Gastrocnemius medialis (tissue), 4 donors: ENCODE results near the gene BAAT. TPM values are rescaled to one million over a fixed set of nuclear protein-coding genes. Genes with fewer than 3 reads are reported as not detected.

Source experiments
- ATAC-seq, 2 donors: fragments of 150-250 bp; one replicate each; pipeline ENCODE4 v1.9.1; 2016
- DNase-seq, 2 donors: peaks; one replicate each; pipeline ENCODE4 v3.0.0-alpha.2; 2019
- H3K27ac ChIP-seq, 4 donors: fragments of 200-600 bp; sonication (generic); 1 replicate in 1 of 4; 2 replicates in 3 of 4; pipeline ENCODE4 v1.5.1; 2016 to 2018; ENCODE audit warnings: mild to moderate bottlenecking in 2 of 4, moderate library complexity in 1 of 4
- H3K27me3 ChIP-seq, 3 donors: fragments of 200-600 bp; sonication (generic) in 2 of 3; 1 replicate in 1 of 3; 2 replicates in 2 of 3; pipeline versions ENCODE4 v1.5.1 to v1.6.0; 2016 to 2019; ENCODE audit warnings: mild to moderate bottlenecking in 1 of 3, moderate library complexity in 1 of 3
- H3K36me3 ChIP-seq, 2 donors: fragments of 200-600 bp; sonication (generic) in 1 of 2; one replicate each; pipeline ENCODE4 v1.5.1; 2017 to 2018
- H3K4me1 ChIP-seq, 2 donors: fragments of 200-600 bp; sonication (generic) in 1 of 2; one replicate each; pipeline ENCODE4 v1.5.1; 2016 to 2017; ENCODE audit warnings: mild to moderate bottlenecking in 2 of 2
- H3K4me3 ChIP-seq, 4 donors: fragments of 200-600 bp; sonication (generic) in 3 of 4; 1 replicate in 1 of 4; 2 replicates in 3 of 4; pipeline ENCODE4 v1.5.1; 2016 to 2019; ENCODE audit warnings: mild to moderate bottlenecking in 2 of 4
- H3K9me3 ChIP-seq, 3 donors: fragments of 200-600 bp; sonication (generic) in 2 of 3; 1 replicate in 1 of 3; 2 replicates in 2 of 3; pipeline ENCODE4 v1.5.1; 2016 to 2019
- POLR2A ChIP-seq, 2 donors: fragments of 450-650 bp; IDR thresholded peaks; one replicate each; pipeline ENCODE4 v1.6.1; 2017; ENCODE audit warnings: antibody characterized with exemption in 2 of 2, mild to moderate bottlenecking in 2 of 2, moderate library complexity in 2 of 2
- in situ Hi-C, 4 donors: fragments of 200-750 bp; cut with MboI; loops; one replicate each; pipeline versions ENCODE4 v1.15.0 to v1.8.0; 2017; ENCODE audit warnings: low sequenced_read_pairs in 4 of 4
- intact Hi-C: fragments of 100-400 bp; cut with DNase I; formaldehyde crosslinking; loops from one replicate; pipeline ENCODE4 v1.15.1; 2023; ENCODE audit warnings: low total_unique reads
- total RNA-seq, 4 donors: library from RNA; depleted of rRNA; stranded (reverse); fragments of >200 nt; gene quantifications; one replicate each; pipeline versions ENCODE4 v1.1.0 to v1.2.3, GENCODE V29; 2016
- TF ChIP-seq, protein P1 (sequence below), 5 experiments: fragments of 450-650 bp in 3 of 5; fragments of 200-600 bp in 2 of 5; sonication (generic) in 2 of 5; IDR thresholded peaks in 4 of 5; conservative IDR thresholded peaks in 1 of 5; 1 replicate in 4 of 5; 2 replicates in 1 of 5; pipeline ENCODE4 v1.5.1; 2016 to 2019; ENCODE audit warnings: antibody characterized with exemption in 5 of 5, mild to moderate bottlenecking in 3 of 5, moderate library complexity in 3 of 5

BAAT gene
- total RNA-seq, 4 donors from 2014 or later: 1.2 to 3.8 (median 1.3) TPM; not detected in 1

DNA sequence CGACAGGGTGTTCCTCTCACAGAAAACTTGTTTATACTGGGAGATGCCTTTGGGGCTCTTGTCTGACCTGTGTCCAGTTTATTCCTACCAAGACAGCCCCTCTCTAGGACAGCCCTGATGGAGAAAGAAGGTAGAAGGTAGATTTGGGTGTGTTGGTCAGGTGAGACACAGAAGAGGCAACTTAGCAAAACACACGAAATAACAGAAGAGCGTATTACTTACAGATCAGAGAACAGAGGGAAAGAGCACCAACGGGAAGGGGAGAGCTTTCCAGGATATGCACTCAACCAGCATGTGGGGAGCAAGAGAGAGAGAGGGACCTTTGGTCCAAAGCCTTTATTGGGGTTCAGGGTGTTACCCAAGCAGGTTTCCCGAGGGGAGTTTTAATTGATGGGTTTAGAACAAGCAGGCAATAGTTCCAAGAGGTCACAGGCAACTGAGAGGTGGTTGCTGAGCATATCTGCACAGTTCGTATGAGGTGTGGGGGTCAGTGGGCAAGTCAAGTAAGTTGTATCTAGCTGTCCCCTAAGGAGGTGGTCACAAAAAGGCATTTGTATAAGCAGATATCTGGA lies 31.8 kb downstream of the BAAT start:
- Histone ChIP-seq H3K36me3 (no peaks in the 10 kb centered on the region), H3K4me1 (no peaks in the 10 kb centered on the region), H3K9me3 (no peaks in the 10 kb centered on the region), H3K27ac (no peak overlapping the region), H3K27me3 (no peaks in the 10 kb centered on the region), H3K4me3 (no peak overlapping the region)
- intact Hi-C loops: no loop called here
- no peak for ATAC-seq
- in situ Hi-C loops: no loop called here
- TF ChIP-seq POLR2A (IDR thresholded peaks at IDR 0.05): no peak
- TF ChIP-seq, protein P1, sequence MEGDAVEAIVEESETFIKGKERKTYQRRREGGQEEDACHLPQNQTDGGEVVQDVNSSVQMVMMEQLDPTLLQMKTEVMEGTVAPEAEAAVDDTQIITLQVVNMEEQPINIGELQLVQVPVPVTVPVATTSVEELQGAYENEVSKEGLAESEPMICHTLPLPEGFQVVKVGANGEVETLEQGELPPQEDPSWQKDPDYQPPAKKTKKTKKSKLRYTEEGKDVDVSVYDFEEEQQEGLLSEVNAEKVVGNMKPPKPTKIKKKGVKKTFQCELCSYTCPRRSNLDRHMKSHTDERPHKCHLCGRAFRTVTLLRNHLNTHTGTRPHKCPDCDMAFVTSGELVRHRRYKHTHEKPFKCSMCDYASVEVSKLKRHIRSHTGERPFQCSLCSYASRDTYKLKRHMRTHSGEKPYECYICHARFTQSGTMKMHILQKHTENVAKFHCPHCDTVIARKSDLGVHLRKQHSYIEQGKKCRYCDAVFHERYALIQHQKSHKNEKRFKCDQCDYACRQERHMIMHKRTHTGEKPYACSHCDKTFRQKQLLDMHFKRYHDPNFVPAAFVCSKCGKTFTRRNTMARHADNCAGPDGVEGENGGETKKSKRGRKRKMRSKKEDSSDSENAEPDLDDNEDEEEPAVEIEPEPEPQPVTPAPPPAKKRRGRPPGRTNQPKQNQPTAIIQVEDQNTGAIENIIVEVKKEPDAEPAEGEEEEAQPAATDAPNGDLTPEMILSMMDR (IDR thresholded peaks at IDR 0.05 in 4 of 5, conservative IDR thresholded peaks at IDR 0.05 in 1 of 5): no peak
- DNase-seq: no peak

DNA sequence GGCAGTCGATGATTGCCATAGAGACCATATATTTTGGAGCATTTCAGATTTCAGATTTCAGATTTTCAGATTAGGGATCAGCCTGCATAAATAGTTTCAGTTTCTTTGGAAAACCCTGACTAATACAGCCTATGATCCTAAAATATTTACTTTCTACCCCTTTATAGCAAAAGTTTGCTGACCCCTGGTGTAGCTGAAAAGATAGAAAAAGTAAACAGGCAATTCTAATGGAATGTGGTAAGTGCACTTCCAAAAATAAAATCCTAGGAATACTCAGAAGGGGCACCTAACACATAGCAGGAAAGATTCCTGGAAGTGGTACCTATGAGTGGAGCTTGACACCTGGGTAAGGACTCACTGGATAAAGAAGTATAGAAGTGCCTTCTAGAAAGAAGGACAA lies 34.5 kb downstream of the BAAT start:
- intact Hi-C loops (no loop called here), in situ Hi-C loops (no loop called here)
- H3K9me3 ChIP-seq: no peaks in the 10 kb centered on the region
- no peak overlapping the region for H3K4me3 ChIP-seq
- no peak for TF ChIP-seq POLR2A (IDR thresholded peaks at IDR 0.05)
- TF ChIP-seq, protein P1 (IDR thresholded peaks at IDR 0.05 in 4 of 5, conservative IDR thresholded peaks at IDR 0.05 in 1 of 5): no peak
- no peak for ATAC-seq
- DNase-seq: no peak
- H3K27ac ChIP-seq: no peak overlapping the region
- no peaks in the 10 kb centered on the region for H3K27me3 ChIP-seq
- H3K4me1 ChIP-seq: no peaks in the 10 kb centered on the region
- H3K36me3 ChIP-seq: no peaks in the 10 kb centered on the region

DNA sequence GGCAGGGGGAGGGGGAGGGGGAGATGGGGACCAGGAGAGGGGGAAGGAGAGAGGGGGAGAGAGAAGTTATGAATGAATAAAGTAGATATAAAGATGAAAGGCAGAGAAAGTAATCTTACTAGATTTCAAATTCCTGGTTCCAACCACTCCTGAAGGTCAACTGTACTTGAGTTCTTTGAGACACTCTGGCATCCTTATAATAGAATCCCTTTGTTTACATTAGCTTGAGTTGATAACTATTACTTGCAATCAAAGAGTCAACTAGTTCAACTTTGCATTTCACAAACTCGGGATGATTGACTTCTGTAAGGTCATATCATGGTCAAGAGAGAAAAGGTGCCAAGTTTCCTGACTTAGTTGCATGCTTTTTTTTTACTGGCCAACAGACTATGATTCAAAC lies 42.2 kb downstream of the BAAT start:
- Histone ChIP-seq H3K9me3 (no peaks in the 10 kb centered on the region), H3K36me3 (no peaks in the 10 kb centered on the region), H3K27ac (no peak overlapping the region), H3K27me3 (no peaks in the 10 kb centered on the region), H3K4me1 (no peaks in the 10 kb centered on the region), H3K4me3 (no peak overlapping the region)
- in situ Hi-C loops: no loop called here
- ATAC-seq (no peak), DNase-seq (no peak)
- intact Hi-C loops: no loop called here
- TF ChIP-seq POLR2A (IDR thresholded peaks at IDR 0.05): no peak
- TF ChIP-seq, protein P1 (IDR thresholded peaks at IDR 0.05 in 4 of 5, conservative IDR thresholded peaks at IDR 0.05 in 1 of 5): no peak

DNA sequence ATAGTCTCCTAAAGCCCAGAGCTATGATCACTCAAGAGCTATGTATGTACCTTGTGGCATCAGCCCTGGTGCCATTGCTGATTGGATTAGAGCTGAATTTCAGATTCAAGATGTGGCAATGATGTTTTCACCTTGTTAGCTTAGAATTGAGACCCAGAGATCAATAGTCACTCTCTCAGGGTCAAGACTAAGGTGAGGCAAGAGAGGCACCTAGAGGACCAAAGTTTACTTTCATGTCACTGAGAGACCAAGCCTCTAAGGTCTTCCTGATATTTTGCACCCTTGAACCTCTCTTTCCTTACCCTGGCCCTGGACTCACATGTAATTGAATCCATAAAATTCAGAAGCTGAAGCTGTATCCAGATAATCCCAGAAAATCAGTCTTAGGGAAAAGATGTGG lies 42.8 kb downstream of the BAAT start:
- H3K4me3 ChIP-seq: no peak overlapping the region
- H3K27me3 ChIP-seq: no peaks in the 10 kb centered on the region
- H3K9me3 ChIP-seq: no peaks in the 10 kb centered on the region
- H3K27ac ChIP-seq: no peak overlapping the region
- TF ChIP-seq, protein P1 (IDR thresholded peaks at IDR 0.05 in 4 of 5, conservative IDR thresholded peaks at IDR 0.05 in 1 of 5): no peak
- TF ChIP-seq POLR2A (IDR thresholded peaks at IDR 0.05): no peak
- in situ Hi-C loops: no loop called here
- H3K36me3 ChIP-seq: no peaks in the 10 kb centered on the region
- intact Hi-C loops: no loop called here
- ATAC-seq (no peak), DNase-seq (no peak)
- H3K4me1 ChIP-seq: no peaks in the 10 kb centered on the region

DNA sequence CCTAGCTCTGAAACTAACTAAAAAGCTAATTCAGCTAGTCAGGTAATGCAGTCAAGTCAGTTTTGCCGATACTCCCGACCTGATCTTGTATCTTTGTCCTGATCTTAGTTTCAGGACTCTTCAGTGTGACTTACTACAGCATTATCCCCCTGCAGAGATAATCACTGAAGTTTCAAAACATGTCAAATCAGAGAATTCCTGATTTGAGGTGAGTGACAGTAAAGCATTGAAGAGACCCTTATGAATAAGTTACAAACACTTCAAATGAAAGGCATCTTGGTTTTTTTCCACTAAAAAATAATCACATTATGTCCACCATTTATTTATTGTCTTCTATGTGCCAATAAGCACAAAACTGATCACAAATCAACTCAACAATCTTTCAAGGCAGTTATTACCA lies 47.6 kb downstream of the BAAT start:
- no peaks in the 10 kb centered on the region for H3K36me3 ChIP-seq
- intact Hi-C loops: no loop called here
- no peak for TF ChIP-seq POLR2A (IDR thresholded peaks at IDR 0.05)
- TF ChIP-seq, protein P1 (IDR thresholded peaks at IDR 0.05 in 4 of 5, conservative IDR thresholded peaks at IDR 0.05 in 1 of 5): no peak
- H3K4me3 ChIP-seq: no peak overlapping the region
- H3K27me3 ChIP-seq: no peaks in the 10 kb centered on the region
- DNase-seq (no peak), ATAC-seq (no peak)
- in situ Hi-C loops: no loop called here
- H3K4me1 ChIP-seq: no peaks in the 10 kb centered on the region
- H3K9me3 ChIP-seq: no peaks in the 10 kb centered on the region
- no peak overlapping the region for H3K27ac ChIP-seq
